HUDEP-2 (cell line): Measurements from ENCODE around the gene NOX5.
"Not testable (repeated sequence)": the region's sequence is repeated elsewhere in the genome, so short reads cannot be mapped to it uniquely, and the experiment has no call there.

Experiments
- DNase-seq, 76 experiments: peaks; one replicate each; lab custom pipeline; 2025; ENCODE audit not compliant: unreplicated experiment in 76 of 76; lab: John Stamatoyannopoulos, UW

NOX5 gene

DNA sequence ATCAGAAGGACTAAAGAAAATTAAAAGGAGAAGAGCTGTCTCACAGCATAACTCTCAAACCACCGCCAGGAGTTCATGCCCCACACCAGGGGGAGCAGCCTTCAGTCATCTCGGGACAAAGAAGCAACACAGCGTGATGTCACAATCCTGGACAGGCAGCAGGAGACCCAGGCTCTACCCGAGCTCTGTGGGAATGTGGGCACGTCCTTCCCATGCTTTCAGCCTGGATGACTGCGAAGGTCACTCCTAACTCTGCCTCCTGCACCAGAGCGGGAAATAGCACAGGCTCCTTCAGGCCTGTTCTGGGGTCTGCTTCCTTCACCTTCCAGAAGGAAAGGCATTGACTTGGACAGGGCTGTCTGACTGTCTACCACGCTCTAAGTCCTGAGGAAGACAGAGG is 31.3 kb downstream of the NOX5 start:
- no peak for DNase-seq

DNA sequence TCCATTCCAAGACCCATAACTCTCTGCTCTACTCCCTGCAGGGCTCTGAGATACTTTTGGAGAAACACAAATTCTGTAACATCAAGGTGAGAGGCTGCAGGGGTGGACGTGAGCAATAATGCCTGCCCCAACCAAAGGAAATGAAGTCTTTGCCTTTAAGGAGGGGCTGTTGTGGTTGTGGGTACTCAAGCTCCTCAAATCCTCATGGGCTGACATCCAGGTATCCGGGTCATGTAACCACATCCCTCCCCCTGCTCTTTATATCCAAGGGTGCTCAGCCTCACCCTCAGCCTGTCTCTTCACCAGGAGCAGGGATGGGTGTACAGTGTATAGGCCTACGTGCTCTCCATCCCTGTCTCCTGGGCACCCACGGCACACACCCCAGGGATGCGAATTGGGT is 32.3 kb downstream of the NOX5 start:
- DNase-seq: no peak

DNA sequence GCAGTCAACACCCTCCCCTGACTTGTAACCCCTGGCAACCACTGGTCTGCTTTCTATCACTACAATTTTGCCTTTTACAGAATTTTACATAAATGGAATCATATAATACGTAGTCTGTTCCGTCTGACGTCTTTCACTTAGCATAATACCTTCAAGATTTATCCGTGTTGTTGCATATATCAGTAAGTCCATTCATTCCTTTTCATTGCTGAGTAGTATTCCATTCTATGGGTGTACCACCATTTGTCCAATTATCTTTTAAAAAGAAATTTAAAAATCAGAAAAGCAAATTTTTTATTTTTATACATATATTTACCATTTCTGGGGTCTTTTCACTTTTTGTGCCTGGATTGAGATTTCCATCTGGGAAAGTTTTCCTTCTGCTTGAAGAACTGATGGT is 35.5 kb downstream of the NOX5 start:
- no peak for DNase-seq

- no peak for DNase-seq
Observed at GRCh38 chr15:69055251-69055650, 40.8 kb downstream of the NOX5 start.

- DNase-seq: peak in 1 of 76 experiments; percentile 1
Observed at GRCh38 chr15:69056365-69056764, 41.9 kb downstream of the NOX5 start.

GRCh38 chr15:69058830-69059556 is 44.5 kb downstream of the NOX5 start:
- DNase-seq: peak in 73 of 76 experiments; percentile 19 to 88 (median 70)

DNA sequence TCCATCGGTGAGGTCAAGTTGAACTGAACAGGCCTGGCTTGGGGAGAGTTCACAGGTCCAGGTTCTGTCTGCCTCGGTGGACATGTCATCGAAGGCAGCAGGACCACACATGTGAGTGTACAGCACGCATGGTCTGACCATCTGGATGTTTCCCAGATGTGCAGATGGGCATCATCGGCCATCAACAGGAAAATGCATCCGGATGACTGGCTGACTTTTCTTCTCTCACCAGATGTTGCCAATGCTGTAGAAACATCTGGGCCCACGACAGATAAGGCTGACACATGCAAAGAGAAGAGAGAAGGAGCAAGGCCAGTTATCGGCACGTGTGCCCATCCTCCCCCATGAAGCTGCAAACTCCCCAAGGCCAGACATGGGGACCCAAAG is 45.1 kb downstream of the NOX5 start:
- peak in 47 of 76 experiments; percentile 10 to 60 (median 28) for DNase-seq

DNA sequence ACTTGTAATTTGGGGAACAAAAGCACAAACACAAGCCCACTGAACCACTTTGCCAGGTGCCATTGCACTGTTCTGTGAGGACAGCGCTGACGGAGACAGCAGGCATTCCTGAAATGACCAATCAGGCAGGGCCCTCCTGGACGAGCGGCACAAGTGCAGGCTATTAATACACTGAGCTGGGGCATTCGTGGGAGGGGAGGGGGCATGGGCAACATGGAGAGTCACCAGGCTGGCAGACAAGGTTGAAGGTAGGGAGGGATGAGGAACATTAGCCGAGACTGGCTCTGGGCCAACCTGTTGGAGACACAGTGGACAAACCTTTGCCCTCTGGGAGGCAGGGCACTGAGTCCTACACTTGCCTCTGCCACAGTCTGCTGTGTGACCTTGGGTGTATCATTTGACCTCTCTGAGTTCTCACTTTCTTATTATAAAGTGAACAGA is 45.6 kb downstream of the NOX5 start:
- DNase-seq: peak in 8 of 76 experiments; percentile 8 to 33 (median 17)

- peak in 43 of 76 experiments; percentile 4 to 67 (median 30) for DNase-seq
Observed at GRCh38 chr15:69060744-69061143, 46.2 kb downstream of the NOX5 start.

GRCh38 chr15:69061414-69061842 is 46.9 kb downstream of the NOX5 start:
- DNase-seq: peak in 1 of 76 experiments; percentile 23

DNA sequence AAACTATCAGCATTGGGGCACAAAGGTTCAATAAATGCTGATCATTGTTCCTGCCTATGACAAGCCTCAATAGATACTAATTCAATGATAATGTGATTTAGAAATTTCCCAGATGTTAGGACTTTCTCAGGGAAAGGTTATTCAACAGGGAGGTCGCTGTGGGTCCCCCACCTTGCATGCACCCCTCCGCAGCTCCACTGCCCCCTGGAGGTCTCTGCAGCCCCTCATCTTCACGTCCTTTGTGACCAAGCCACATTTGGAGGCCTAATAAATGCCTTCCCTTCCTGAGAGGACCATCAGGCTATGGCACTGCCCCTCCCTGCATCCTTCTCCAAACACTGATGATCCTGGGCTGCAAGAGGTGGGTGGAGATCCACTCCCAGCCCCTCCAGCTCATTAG is 50.2 kb downstream of the NOX5 start:
- no peak for DNase-seq

DNA sequence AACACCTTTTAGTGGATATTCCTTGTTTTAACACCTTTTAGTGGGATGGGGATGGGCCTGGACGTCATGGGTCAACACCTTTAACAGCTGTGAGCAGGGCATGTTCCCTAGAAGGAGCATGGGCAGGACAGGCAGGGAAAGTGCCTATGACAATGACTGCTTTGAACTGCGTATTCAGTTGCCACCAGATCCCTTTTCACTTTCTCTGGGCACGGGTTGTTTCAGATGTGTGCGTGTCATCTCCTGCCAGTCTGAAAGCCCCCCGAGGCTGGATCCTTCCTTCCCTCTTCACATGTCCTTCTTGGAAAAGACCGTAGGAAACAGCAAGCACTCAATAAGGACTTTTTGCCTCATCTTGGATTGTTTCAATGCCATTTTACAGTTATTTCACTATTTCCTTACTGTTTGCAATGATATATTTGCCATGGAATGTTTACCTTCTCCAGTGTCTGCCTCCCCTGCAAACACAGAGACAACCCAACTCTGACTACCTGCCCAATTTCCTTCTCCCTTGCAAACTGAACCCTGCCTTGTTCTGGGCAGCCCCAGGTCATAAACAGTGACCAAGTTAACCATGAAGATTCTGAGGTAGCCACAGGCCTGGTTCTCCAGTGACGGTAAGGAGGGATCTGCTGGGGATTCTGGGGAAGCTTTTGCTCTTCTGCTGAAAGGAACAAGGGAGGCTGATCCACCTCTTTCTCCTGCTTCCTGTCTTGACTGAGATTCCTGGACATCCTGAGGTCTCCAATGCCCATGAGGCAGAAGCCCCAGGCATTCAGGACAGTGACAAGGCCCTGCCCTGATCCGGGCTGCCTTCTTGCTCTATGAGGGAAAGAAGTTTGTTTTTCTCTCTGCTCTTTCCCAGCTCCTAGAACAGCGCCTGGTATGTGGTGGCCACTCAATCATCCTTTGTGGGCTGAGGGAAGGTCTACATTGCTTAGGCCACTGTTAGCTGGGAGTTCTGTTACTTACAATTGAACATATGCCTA is 51.8 kb downstream of the NOX5 start:
- DNase-seq: no peak

GRCh38 chr15:69067296-69067695 is 52.8 kb downstream of the NOX5 start:
- DNase-seq: no peak

GRCh38 chr15:69068157-69068556 is 53.7 kb downstream of the NOX5 start:
- no peak for DNase-seq

DNA sequence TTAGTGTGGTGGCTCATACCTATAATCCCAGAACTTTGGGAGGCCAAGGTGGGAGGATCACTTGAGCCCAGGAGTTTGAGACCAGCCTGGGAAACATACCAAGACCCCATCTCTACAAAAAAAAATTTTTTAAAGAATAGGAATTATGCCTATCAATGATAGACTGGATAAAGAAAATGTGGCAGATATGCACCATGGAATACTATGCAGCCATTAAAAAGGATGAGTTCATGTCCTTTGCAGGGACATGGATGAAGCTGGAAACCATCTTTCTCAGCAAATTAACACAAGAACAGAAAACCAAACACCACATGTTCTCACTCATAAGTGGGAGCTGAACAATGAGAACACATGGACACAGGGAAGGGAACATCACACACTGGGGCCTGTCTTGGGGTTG is 54.8 kb downstream of the NOX5 start:
- not testable (repeated sequence) for DNase-seq

- no peak for DNase-seq
Observed at GRCh38 chr15:69069996-69070395, 55.5 kb downstream of the NOX5 start.

- no peak for DNase-seq
Observed at GRCh38 chr15:69070396-69070795, 55.9 kb downstream of the NOX5 start.

DNA sequence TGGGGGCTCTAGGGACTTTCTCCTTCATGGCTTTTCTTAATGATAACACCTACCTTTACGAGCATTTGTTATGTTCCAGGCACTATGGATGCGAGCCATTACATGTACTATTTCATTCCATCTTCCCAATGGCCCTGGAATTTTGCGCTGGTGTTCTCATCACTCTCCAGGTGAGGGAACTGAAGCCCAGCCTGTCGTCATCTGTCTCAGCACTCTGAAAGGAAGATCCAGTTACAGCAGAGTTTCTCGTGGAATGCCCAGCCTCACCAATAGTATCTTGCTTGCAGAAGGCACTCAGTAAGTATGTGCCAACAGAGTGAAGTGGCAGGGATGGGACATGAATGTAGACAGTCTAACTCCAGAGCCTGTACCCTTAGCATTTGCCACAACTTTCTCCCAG is 56.8 kb downstream of the NOX5 start:
- no peak for DNase-seq

DNA sequence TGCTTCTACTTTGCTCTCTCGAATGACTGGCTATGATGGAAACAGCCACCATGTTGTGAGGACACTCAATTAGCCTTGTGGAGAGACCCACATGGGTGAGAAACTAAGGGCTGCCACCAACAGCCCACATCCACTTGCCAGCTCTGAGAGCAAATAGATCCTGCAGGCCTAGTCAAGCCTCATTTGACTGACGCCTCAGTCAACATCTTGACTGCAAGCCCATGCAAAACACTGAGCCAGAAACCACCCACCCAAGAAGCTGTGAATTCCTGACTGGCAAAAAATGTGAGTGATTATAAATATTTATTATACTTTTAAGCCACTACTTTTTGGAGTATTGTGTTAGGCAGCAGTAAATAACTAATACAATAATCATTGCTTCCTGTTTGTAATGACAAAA is 58.4 kb downstream of the NOX5 start:
- no peak for DNase-seq

GRCh38 chr15:69074001-69074842 is 59.7 kb downstream of the NOX5 start:
- peak in 13 of 76 experiments; percentile 8 to 48 (median 27) for DNase-seq

GRCh38 chr15:69074843-69075224 is 60.3 kb downstream of the NOX5 start:
- no peak for DNase-seq
